Esophagus muscularis mucosa (tissue), 3 donors: ENCODE data around the gene CCDC170.

ENCODE experiments used
- POLR2A ChIP-seq: fragments of 450-650 bp; IDR thresholded peaks from one replicate; pipeline ENCODE4 v1.6.1; 2017; ENCODE audit warnings: antibody characterized with exemption, moderate library complexity, mild to moderate bottlenecking, low read depth
- POLR2AphosphoS5 ChIP-seq, 2 donors: sonication (generic); formaldehyde crosslinking; IDR thresholded peaks; one replicate each; pipeline ENCODE4 v1.6.1; 2017; ENCODE audit warnings: antibody characterized with exemption in 2 of 2
- TF ChIP-seq, protein P1 (sequence below), 3 experiments: fragments of 200-600 bp in 2 of 3; fragments of 450-650 bp in 1 of 3; sonication (generic) in 2 of 3; IDR thresholded peaks; one replicate each; pipeline ENCODE4 v1.5.1; 2017 to 2019; ENCODE audit warnings: antibody characterized with exemption in 3 of 3, mild to moderate bottlenecking in 2 of 3, moderate library complexity in 1 of 3

GRCh38 chr6:151499551-151499950 lies 5.7 kb downstream of the CCDC170 start:
- TF ChIP-seq, protein P1, sequence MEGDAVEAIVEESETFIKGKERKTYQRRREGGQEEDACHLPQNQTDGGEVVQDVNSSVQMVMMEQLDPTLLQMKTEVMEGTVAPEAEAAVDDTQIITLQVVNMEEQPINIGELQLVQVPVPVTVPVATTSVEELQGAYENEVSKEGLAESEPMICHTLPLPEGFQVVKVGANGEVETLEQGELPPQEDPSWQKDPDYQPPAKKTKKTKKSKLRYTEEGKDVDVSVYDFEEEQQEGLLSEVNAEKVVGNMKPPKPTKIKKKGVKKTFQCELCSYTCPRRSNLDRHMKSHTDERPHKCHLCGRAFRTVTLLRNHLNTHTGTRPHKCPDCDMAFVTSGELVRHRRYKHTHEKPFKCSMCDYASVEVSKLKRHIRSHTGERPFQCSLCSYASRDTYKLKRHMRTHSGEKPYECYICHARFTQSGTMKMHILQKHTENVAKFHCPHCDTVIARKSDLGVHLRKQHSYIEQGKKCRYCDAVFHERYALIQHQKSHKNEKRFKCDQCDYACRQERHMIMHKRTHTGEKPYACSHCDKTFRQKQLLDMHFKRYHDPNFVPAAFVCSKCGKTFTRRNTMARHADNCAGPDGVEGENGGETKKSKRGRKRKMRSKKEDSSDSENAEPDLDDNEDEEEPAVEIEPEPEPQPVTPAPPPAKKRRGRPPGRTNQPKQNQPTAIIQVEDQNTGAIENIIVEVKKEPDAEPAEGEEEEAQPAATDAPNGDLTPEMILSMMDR (IDR thresholded peaks at IDR 0.05) = no peak
- TF ChIP-seq POLR2A (no peak), POLR2AphosphoS5 (IDR thresholded peaks at IDR 0.05) (no peak)
